Panc1 (cell line): ENCODE results near the gene TOPBP1. TPM values are rescaled to one million over a fixed set of nuclear protein-coding genes. Genes with fewer than 3 reads are reported as not detected.

Experiments
- ATAC-seq: fragments of 200-7000 bp; cut with Tn5 transposase; 2 replicates; pipeline ENCODE4 v1.9.1; 2020; ENCODE audit warnings: mild to moderate bottlenecking, moderate library complexity
- BruUV-seq: library from RNA; stranded (reverse); fragments of 400-500 nt; replicated peaks from 2 replicates; lab custom pipeline; 2021; lab: Mats Ljungman, UMichigan
- CTCF ChIA-PET: fragments of 300-600 bp; sonication (Branson Sonifier 250); formaldehyde crosslinking; loops from one replicate; lab custom pipeline; 2022; ENCODE audit warnings: antibody characterized with exemption; lab: Charles Lee
- POLR2A ChIA-PET: fragments of 300-600 bp; sonication (Branson Sonifier 250); formaldehyde crosslinking; loops from one replicate; lab custom pipeline; 2022; ENCODE audit warnings: antibody characterized with exemption; lab: Charles Lee
- DNase-seq: peaks from one replicate; pipeline ENCODE4 v3.0.0-alpha.2; 2010; ENCODE audit warnings: low read depth, low spot score
- H3K27ac ChIP-seq: 2 replicates; pipeline ENCODE4 v1.5.1; 2011; ENCODE audit warnings: mild to moderate bottlenecking, low read length, inconsistent platforms
- H3K27me3 ChIP-seq: fragments of 200-500 bp; sonication (Bioruptor generic); 2 replicates; pipeline ENCODE4 v1.6.0; 2014; ENCODE audit warnings: low read length, inconsistent platforms; ENCODE audit not compliant: control insufficient read depth, insufficient read depth
- H3K36me3 ChIP-seq: fragments of 200-500 bp; sonication (Bioruptor generic); 2 replicates; pipeline ENCODE4 v1.5.1; 2014; ENCODE audit warnings: inconsistent platforms, mild to moderate bottlenecking, low read length, moderate library complexity; ENCODE audit not compliant: control insufficient read depth, insufficient read depth
- H3K4me1 ChIP-seq: 2 replicates; pipeline ENCODE4 v1.5.1; 2011; ENCODE audit warnings: inconsistent platforms, mild to moderate bottlenecking, low read length, moderate library complexity; ENCODE audit not compliant: control insufficient read depth, insufficient read depth
- H3K4me3 ChIP-seq, 2 experiments: 2 replicates each; pipeline ENCODE4 v1.5.1; 2011 to 2012; ENCODE audit warnings: low read depth in 2 of 2, low read length in 2 of 2, mild to moderate bottlenecking in 2 of 2, inconsistent platforms in 1 of 2, moderate library complexity in 1 of 2
- H3K9me3 ChIP-seq: fragments of 200-500 bp; sonication (Bioruptor generic); 2 replicates; pipeline ENCODE4 v1.5.1; 2014; ENCODE audit warnings: low read depth, mild to moderate bottlenecking, inconsistent platforms, low read length, moderate library complexity; ENCODE audit not compliant: control insufficient read depth, insufficient read depth
- CTCF ChIP-seq: fragments of 450-650 bp; IDR thresholded peaks from 2 replicates; pipeline ENCODE4 v1.5.1; 2017; ENCODE audit warnings: mild to moderate bottlenecking
- POLR2AphosphoS5 ChIP-seq: IDR thresholded peaks from 2 replicates; pipeline ENCODE4 v1.6.1; 2012; ENCODE audit warnings: mild to moderate bottlenecking, low read depth, low read length, moderate library complexity
- REST ChIP-seq, 2 experiments: IDR thresholded peaks; 2 replicates each; pipeline ENCODE4 v1.6.1; 2011 to 2012; ENCODE audit warnings: low read depth in 2 of 2, control low read depth in 1 of 2, low read length in 1 of 2, mild to moderate bottlenecking in 1 of 2, moderate library complexity in 1 of 2; ENCODE audit not compliant: insufficient read depth in 1 of 2
- SIN3A ChIP-seq: IDR thresholded peaks from 2 replicates; pipeline ENCODE4 v1.6.1; 2012; ENCODE audit warnings: low read depth, mild to moderate bottlenecking, low read length, moderate library complexity, borderline replicate concordance; ENCODE audit not compliant: insufficient read depth
- TCF7L2 ChIP-seq: IDR thresholded peaks from 2 replicates; pipeline ENCODE4 v1.6.1; 2011; ENCODE audit warnings: mild to moderate bottlenecking, low read depth, low read length, inconsistent platforms
- in situ Hi-C: cut with HindIII; loops from 2 replicates; pipeline ENCODE4 v1.10.0; 2016; ENCODE audit warnings: low sequenced_read_pairs, low pct_unique_long_range_greater_than_20kb
- intact Hi-C: fragments of 100-400 bp; cut with micrococcal nuclease; formaldehyde crosslinking; loops from one replicate; pipeline ENCODE4 v1.10.0; 2022; ENCODE audit not compliant: unreplicated experiment
- total RNA-seq: library from RNA; stranded (reverse); gene quantifications from one replicate; pipeline ENCODE4 v1.2.1, GENCODE V29; 2021; ENCODE audit not compliant: unreplicated experiment

TOPBP1 gene
- total RNA-seq, 1 experiment from 2014 or later = 78.4 TPM

GRCh38 chr3:133570937-133571320 is 90.8 kb downstream of the TOPBP1 start:
- Histone ChIP-seq H3K27ac (peak overlapping the region; percentile 97), H3K36me3 (peaks cover 15% of the 10 kb centered on the region), H3K27me3 (no peaks in the 10 kb centered on the region), H3K4me1 (peaks cover 32% of the 10 kb centered on the region), H3K4me3 (no peak overlapping the region), H3K9me3 (no peaks in the 10 kb centered on the region)
- DNase-seq (no peak), ATAC-seq (no peak)
- no TSS peak for BruUV-seq
- in situ Hi-C loops (no loop called here), intact Hi-C loops (no loop called here)
- CTCF ChIA-PET = no interaction called here
- POLR2A ChIA-PET = no interaction called here
- TF ChIP-seq CTCF (no peak), REST (IDR thresholded peaks at IDR 0.05; ENCODE audit: insufficient read depth in 1 of 2, low read depth in 2 of 2, low read length in 1 of 2) (no peak), SIN3A (no peak), POLR2AphosphoS5 (no peak), TCF7L2 (no peak)

- Histone ChIP-seq H3K27me3 (no peaks in the 10 kb centered on the region), H3K4me3 (no peak overlapping the region), H3K9me3 (no peaks in the 10 kb centered on the region), H3K4me1 (peaks cover 32% of the 10 kb centered on the region), H3K27ac (peak overlapping the region; percentile 97), H3K36me3 (peaks cover 9% of the 10 kb centered on the region)
- in situ Hi-C loops (no loop called here), intact Hi-C loops (no loop called here)
- BruUV-seq = no TSS peak
- DNase-seq (no peak), ATAC-seq (no peak)
- ChIA-PET CTCF (no interaction called here), POLR2A (interaction anchor here (0.6 kb wide), 1 partner anchor 72 kb away, joined by 8 read pairs; no protein-coding TSS in a partner anchor)
- TF ChIP-seq POLR2AphosphoS5 (no peak), CTCF (no peak), REST (IDR thresholded peaks at IDR 0.05; ENCODE audit: insufficient read depth in 1 of 2, low read depth in 2 of 2, low read length in 1 of 2) (no peak), SIN3A (no peak), TCF7L2 (no peak)
These were observed 91.4 kb downstream of the TOPBP1 start for GRCh38 chr3:133570139-133570936.
